ENCODE results near the gene ABCC4. TPM values are rescaled to one million over a fixed set of nuclear protein-coding genes. Genes with fewer than 3 reads are reported as not detected.

The ABCC4 gene
- total RNA-seq, 1 donor from 2014 or later = 10.6 TPM

- Mint-ChIP-seq H3K4me1 (ENCODE audit: low read depth) (peaks cover 18% of the 10 kb centered on the region), H3K9me3 (ENCODE audit: low read depth) (no peaks in the 10 kb centered on the region), H3K27me3 (ENCODE audit: low read depth) (no peaks in the 10 kb centered on the region), H3K27ac (ENCODE audit: unreplicated experiment) (no peak overlapping the region), H3K36me3 (ENCODE audit: low read depth) (peaks cover 12% of the 10 kb centered on the region), H3K4me3 (ENCODE audit: unreplicated experiment) (no peak overlapping the region)
- TF ChIP-seq CTCF (IDR thresholded peaks at IDR 0.05) = no peak
- no peak for DNase-seq (ENCODE audit: low spot score)
Observed at GRCh38 chr13:95074820-95075219, 226.4 kb downstream of the ABCC4 start.

- H3K36me3 Mint-ChIP-seq (ENCODE audit: low read depth) = peaks cover 17% of the 10 kb centered on the region
- no peak overlapping the region for H3K4me3 Mint-ChIP-seq (ENCODE audit: unreplicated experiment)
- H3K27ac Mint-ChIP-seq (ENCODE audit: unreplicated experiment) = no peak overlapping the region
- H3K4me1 Mint-ChIP-seq (ENCODE audit: low read depth) = peaks cover 18% of the 10 kb centered on the region
- no peaks in the 10 kb centered on the region for H3K27me3 Mint-ChIP-seq (ENCODE audit: low read depth)
- DNase-seq (ENCODE audit: low spot score) = no peak
- H3K9me3 Mint-ChIP-seq (ENCODE audit: low read depth) = no peaks in the 10 kb centered on the region
- no peak for TF ChIP-seq CTCF (IDR thresholded peaks at IDR 0.05)
Observed at GRCh38 chr13:95073747-95074311, 227.4 kb downstream of the ABCC4 start.

GRCh38 chr13:95067303-95067702, 233.9 kb downstream of the ABCC4 start:
- no peak for DNase-seq (ENCODE audit: low spot score)
- Mint-ChIP-seq H3K27me3 (ENCODE audit: low read depth) (no peaks in the 10 kb centered on the region), H3K36me3 (ENCODE audit: low read depth) (peaks cover 16% of the 10 kb centered on the region), H3K4me1 (ENCODE audit: low read depth) (no peaks in the 10 kb centered on the region), H3K4me3 (ENCODE audit: unreplicated experiment) (no peak overlapping the region), H3K27ac (ENCODE audit: unreplicated experiment) (no peak overlapping the region), H3K9me3 (ENCODE audit: low read depth) (no peaks in the 10 kb centered on the region)
- TF ChIP-seq CTCF (IDR thresholded peaks at IDR 0.05) = no peak

- no peak overlapping the region for H3K4me3 Mint-ChIP-seq (ENCODE audit: unreplicated experiment)
- no peaks in the 10 kb centered on the region for H3K9me3 Mint-ChIP-seq (ENCODE audit: low read depth)
- peaks cover 7% of the 10 kb centered on the region for H3K36me3 Mint-ChIP-seq (ENCODE audit: low read depth)
- DNase-seq (ENCODE audit: low spot score) = no peak
- TF ChIP-seq CTCF (IDR thresholded peaks at IDR 0.05) = no peak
- H3K27me3 Mint-ChIP-seq (ENCODE audit: low read depth) = no peaks in the 10 kb centered on the region
- no peaks in the 10 kb centered on the region for H3K4me1 Mint-ChIP-seq (ENCODE audit: low read depth)
- no peak overlapping the region for H3K27ac Mint-ChIP-seq (ENCODE audit: unreplicated experiment)
Observed at GRCh38 chr13:95060014-95060519, 241.2 kb downstream of the ABCC4 start.

GRCh38 chr13:95059306-95059705, 241.9 kb downstream of the ABCC4 start:
- no peaks in the 10 kb centered on the region for H3K9me3 Mint-ChIP-seq (ENCODE audit: low read depth)
- no peak overlapping the region for H3K27ac Mint-ChIP-seq (ENCODE audit: unreplicated experiment)
- DNase-seq (ENCODE audit: low spot score) = no peak
- no peak overlapping the region for H3K4me3 Mint-ChIP-seq (ENCODE audit: unreplicated experiment)
- H3K36me3 Mint-ChIP-seq (ENCODE audit: low read depth) = peaks cover 7% of the 10 kb centered on the region
- H3K4me1 Mint-ChIP-seq (ENCODE audit: low read depth) = no peaks in the 10 kb centered on the region
- TF ChIP-seq CTCF (IDR thresholded peaks at IDR 0.05) = no peak
- H3K27me3 Mint-ChIP-seq (ENCODE audit: low read depth) = no peaks in the 10 kb centered on the region
